ENCODE measurements around the gene NME1. TPM values are rescaled to one million over a fixed set of nuclear protein-coding genes. Genes with fewer than 3 reads are reported as not detected.

Gene NME1
- total and polyA plus RNA-seq, 2 donors from 2014 or later: 55.9 to 112 TPM

GRCh38 chr17:51115179-51115578, 38.2 kb upstream of the NME1 start:
- FAIRE-seq (no peak), DNase-seq (no peak)
- intact Hi-C loops (cut with DNase I): no loop called here
- Histone ChIP-seq H3K4me3 (ENCODE audit: low read length in 3 of 3) (no peak overlapping the region), H3K27ac (ENCODE audit: low read depth in 2 of 2, low read length in 2 of 2) (no peak overlapping the region), H3K4me1 (ENCODE audit: control insufficient read depth in 2 of 3, insufficient read depth in 2 of 3, low read depth in 1 of 3, low read length in 3 of 3) (peaks cover 3 to 17% (median 14%) of the 10 kb centered on the region in 3 donors), H3K9ac (ENCODE audit: low read length in 3 of 3) (no peak overlapping the region), H3K36me3 (ENCODE audit: control insufficient read depth in 2 of 3, insufficient read depth in 3 of 3, low read length in 3 of 3) (no peaks in the 10 kb centered on the region), H3K27me3 (ENCODE audit: control insufficient read depth, insufficient read depth, low read length) (no peaks in the 10 kb centered on the region), H3K9me3 (ENCODE audit: control insufficient read depth in 2 of 3, insufficient read depth in 1 of 3, low read length in 3 of 3) (no peaks in the 10 kb centered on the region)
- no peak for TF ChIP-seq CTCF (IDR thresholded peaks at IDR 0.05; ENCODE audit: borderline replicate concordance, extremely low read depth, insufficient read depth)

GRCh38 chr17:51118330-51119195, 34.8 kb upstream of the NME1 start:
- Histone ChIP-seq H3K27ac (ENCODE audit: low read depth in 2 of 2, low read length in 2 of 2) (peak overlapping the region; percentile 99), H3K4me3 (ENCODE audit: low read length in 3 of 3) (peak overlapping the region; percentile 81 to 97 (median 88)), H3K4me1 (ENCODE audit: control insufficient read depth in 2 of 3, insufficient read depth in 2 of 3, low read depth in 1 of 3, low read length in 3 of 3) (peaks cover 6 to 18% (median 16%) of the 10 kb centered on the region in 3 donors), H3K36me3 (ENCODE audit: control insufficient read depth in 2 of 3, insufficient read depth in 3 of 3, low read length in 3 of 3) (no peaks in the 10 kb centered on the region), H3K27me3 (ENCODE audit: control insufficient read depth, insufficient read depth, low read length) (no peaks in the 10 kb centered on the region), H3K9me3 (ENCODE audit: control insufficient read depth in 2 of 3, insufficient read depth in 1 of 3, low read length in 3 of 3) (no peaks in the 10 kb centered on the region), H3K9ac (ENCODE audit: low read length in 3 of 3) (peak overlapping the region in 2 of 3 donors; percentile 80 to 99)
- DNase-seq (no peak), FAIRE-seq (no peak)
- intact Hi-C loops (cut with DNase I): no loop called here
- no peak for TF ChIP-seq CTCF (IDR thresholded peaks at IDR 0.05; ENCODE audit: borderline replicate concordance, extremely low read depth, insufficient read depth)

GRCh38 chr17:51119415-51120356, 33.7 kb upstream of the NME1 start:
- Histone ChIP-seq H3K27ac (ENCODE audit: low read depth in 2 of 2, low read length in 2 of 2) (peak overlapping the region; percentile 99), H3K9ac (ENCODE audit: low read length in 3 of 3) (peak overlapping the region; percentile 80 to 99 (median 82)), H3K4me3 (ENCODE audit: low read length in 3 of 3) (peak overlapping the region; percentile 81 to 97 (median 88)), H3K27me3 (ENCODE audit: control insufficient read depth, insufficient read depth, low read length) (no peaks in the 10 kb centered on the region), H3K9me3 (ENCODE audit: control insufficient read depth in 2 of 3, insufficient read depth in 1 of 3, low read length in 3 of 3) (no peaks in the 10 kb centered on the region), H3K36me3 (ENCODE audit: control insufficient read depth in 2 of 3, insufficient read depth in 3 of 3, low read length in 3 of 3) (no peaks in the 10 kb centered on the region), H3K4me1 (ENCODE audit: control insufficient read depth in 2 of 3, insufficient read depth in 2 of 3, low read depth in 1 of 3, low read length in 3 of 3) (peaks cover 6 to 18% (median 16%) of the 10 kb centered on the region in 3 donors)
- no peak for FAIRE-seq
- peak; percentile 17 for TF ChIP-seq CTCF (IDR thresholded peaks at IDR 0.05; ENCODE audit: borderline replicate concordance, extremely low read depth, insufficient read depth)
- DNase-seq: peak; percentile 64 to 89 (median 85)
- intact Hi-C loops (cut with DNase I): no loop called here
